ENCODE measurements around the gene IL1R2. TPM values are rescaled to one million over a fixed set of nuclear protein-coding genes. Genes with fewer than 3 reads are reported as not detected.

IL1R2 gene
- total and polyA plus RNA-seq, 2 of the 13 experiments (the other 11 are each of a cell fraction or from before 2014, with no cell fraction given), result 3.6 to 7.3 TPM

DNA sequence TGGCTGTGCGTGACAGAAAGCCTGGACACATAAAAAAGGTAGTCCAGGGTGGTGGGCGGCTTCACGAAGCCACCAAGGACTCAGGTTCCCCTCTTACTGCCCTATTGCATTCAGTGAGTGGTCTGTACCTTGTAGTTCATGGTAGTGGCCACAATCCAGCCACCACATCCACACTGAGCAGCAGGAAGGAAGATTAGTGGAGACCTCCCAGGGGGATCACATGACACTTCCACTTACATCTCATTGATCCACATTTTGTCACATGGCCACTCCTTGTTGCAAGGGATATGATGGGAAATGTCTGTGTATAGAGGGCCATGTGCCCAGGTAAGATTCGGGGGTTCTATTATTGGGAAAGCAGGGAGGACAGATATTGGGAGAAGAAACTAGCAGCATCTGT lies 13.7 kb downstream of the IL1R2 start (continued):
- TF ChIP-seq ZNF224 (CRISPR knock-in tag; IDR thresholded peaks at IDR 0.05) (no peak), ZSCAN21 (CRISPR knock-in tag; IDR thresholded peaks at IDR 0.05; ENCODE audit: borderline replicate concordance) (0 out of 2 replicates have a peak, but pooled peaks have one; percentile 3)

GRCh38 chr2:102005989-102006885 lies 14.5 kb downstream of the IL1R2 start:
- DNase-seq (ENCODE audit: low spot score) (peak; percentile 73), FAIRE-seq (peak; percentile 96), ATAC-seq (peak; percentile 97)
- Histone ChIP-seq H3K9me3 (ENCODE audit: low read length) (no peaks in the 10 kb centered on the region), H3K4me2 (ENCODE audit: low read depth, low read length) (peak overlapping the region; percentile 55), H3K4me1 (ENCODE audit: insufficient read depth, low read length) (peaks cover 14% of the 10 kb centered on the region), H3K27ac (ENCODE audit: extremely low read length, insufficient read depth, low read length) (no peak overlapping the region), H3K79me2 (ENCODE audit: insufficient read depth, low read length) (no peaks in the 10 kb centered on the region), H3K4me3 (replicated peaks in 1 of 3; ENCODE audit: insufficient read depth in 1 of 3, low read depth in 2 of 3, low read length in 3 of 3) (no peak overlapping the region), H4K20me1 (ENCODE audit: insufficient read depth, low read length) (no peaks in the 10 kb centered on the region), H3K36me3 (replicated peaks in 1 of 2; ENCODE audit: control insufficient read depth in 1 of 2, insufficient read depth in 2 of 2, low read length in 2 of 2) (no peaks in the 10 kb centered on the region), H3K27me3 (ENCODE audit: control insufficient read depth in 1 of 2, insufficient read depth in 2 of 2, low read length in 2 of 2) (no peaks in the 10 kb centered on the region), H2AFZ (ENCODE audit: low read length) (no peak overlapping the region), H3K9ac (ENCODE audit: insufficient read depth, low read depth, low read length) (no peak overlapping the region)
- POLR2A ChIA-PET, result interaction anchor here (0.8 to 1.0 kb wide), 5 partner anchors 11 to 234 kb away, joined by 4 to 8 read pairs (median 5); partner anchors contain the start of gene IL1R1
- in situ Hi-C loops (cut with HindIII; ENCODE audit: extremely low pct_ligation_motif_present, low pct_unique_long_range_greater_than_20kb), result loop anchor here (5.0 kb wide), 1 partner anchor 446 kb away; no protein-coding TSS in a partner anchor
- WGBS (ENCODE audit: low lambda C conversion rate), result 59% methylated on average over 14 of the region's 15 CpGs
- no TSS peak for BruUV-seq (replicated peaks)
- intact Hi-C loops (cut with micrococcal nuclease; ENCODE audit: unreplicated experiment), result loop anchor here (1.0 kb wide), 2 partner anchors 234 to 443 kb away; no protein-coding TSS in a partner anchor
- CTCF ChIA-PET (ENCODE audit: low intra/inter-chr PET ratio, low total read pairs), result interaction anchor here (0.6 to 2.7 kb wide), 6 partner anchors 14 to 437 kb away, joined by 3 to 25 read pairs (median 4); partner anchors contain the start of gene IL18R1
- TF ChIP-seq ZMAT5 (CRISPR knock-in tag; IDR thresholded peaks at IDR 0.05; ENCODE audit: borderline replicate concordance, low read depth) (no peak), ZNF230 (CRISPR knock-in tag; IDR thresholded peaks at IDR 0.05) (no peak), ATF6 (CRISPR knock-in tag; conservative IDR thresholded peaks at IDR 0.05) (0 out of 2 replicates have a peak, but pooled peaks have one; percentile 24), NR2F1 (CRISPR knock-in tag; IDR thresholded peaks at IDR 0.05) (peak in 1 of 2 experiments; percentile 29; a peak in 1 of 4 replicates), SOX5 (CRISPR knock-in tag; IDR thresholded peaks at IDR 0.05; ENCODE audit: borderline replicate concordance) (0 out of 2 replicates have a peak, but pooled peaks have one; percentile 41), RBAK (CRISPR knock-in tag; IDR thresholded peaks at IDR 0.05) (0 out of 2 replicates have a peak, but pooled peaks have one; percentile 27), NR2F6 (IDR thresholded peaks at IDR 0.05) (peak; percentile 82), NR2F6 (CRISPR knock-in tag; IDR thresholded peaks at IDR 0.05) (peak; percentile 90)
- TF ChIP-seq, protein P1, sequence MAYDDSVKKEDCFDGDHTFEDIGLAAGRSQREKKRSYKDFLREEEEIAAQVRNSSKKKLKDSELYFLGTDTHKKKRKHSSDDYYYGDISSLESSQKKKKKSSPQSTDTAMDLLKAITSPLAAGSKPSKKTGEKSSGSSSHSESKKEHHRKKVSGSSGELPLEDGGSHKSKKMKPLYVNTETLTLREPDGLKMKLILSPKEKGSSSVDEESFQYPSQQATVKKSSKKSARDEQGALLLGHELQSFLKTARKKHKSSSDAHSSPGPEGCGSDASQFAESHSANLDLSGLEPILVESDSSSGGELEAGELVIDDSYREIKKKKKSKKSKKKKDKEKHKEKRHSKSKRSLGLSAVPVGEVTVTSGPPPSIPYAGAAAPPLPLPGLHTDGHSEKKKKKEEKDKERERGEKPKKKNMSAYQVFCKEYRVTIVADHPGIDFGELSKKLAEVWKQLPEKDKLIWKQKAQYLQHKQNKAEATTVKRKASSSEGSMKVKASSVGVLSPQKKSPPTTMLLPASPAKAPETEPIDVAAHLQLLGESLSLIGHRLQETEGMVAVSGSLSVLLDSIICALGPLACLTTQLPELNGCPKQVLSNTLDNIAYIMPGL (CRISPR knock-in tag; IDR thresholded peaks at IDR 0.05; ENCODE audit: borderline replicate concordance in 1 of 2, low read depth in 1 of 2), result peak in 1 of 2 experiments; percentile 62; a peak in 1 of 4 replicates
